GM21619 (cell line): ENCODE results near the gene EIF4E1B.

Source experiments
- ATAC-seq: cut with Tn5 transposase; IDR thresholded peaks from one replicate; pipeline ENCODE4 v1.9.1; 2021; ENCODE audit not compliant: unreplicated experiment

EIF4E1B gene

GRCh38 chr5:176625966-176626875, 4.3 kb upstream of the EIF4E1B start:
- ATAC-seq = no peak

- ATAC-seq = no peak
Observed at GRCh38 chr5:176626876-176627236, 3.6 kb upstream of the EIF4E1B start.

GRCh38 chr5:176627582-176627981, 2.9 kb upstream of the EIF4E1B start:
- no peak for ATAC-seq

GRCh38 chr5:176628406-176629228, 1.9 kb upstream of the EIF4E1B start:
- no peak for ATAC-seq

GRCh38 chr5:176629317-176629852, 1.1 kb upstream of the EIF4E1B start:
- no peak for ATAC-seq

- no peak for ATAC-seq
Observed at GRCh38 chr5:176630681-176631222, 277 bp downstream of the EIF4E1B start.

GRCh38 chr5:176631383-176632200, 1.1 kb downstream of the EIF4E1B start:
- ATAC-seq = no peak

GRCh38 chr5:176632745-176633144, 2.3 kb downstream of the EIF4E1B start:
- no peak for ATAC-seq

- ATAC-seq = no peak
Observed at GRCh38 chr5:176633598-176633997, 3.1 kb downstream of the EIF4E1B start.

- ATAC-seq = no peak
Observed at GRCh38 chr5:176636426-176636825, 6.0 kb downstream of the EIF4E1B start.

GRCh38 chr5:176637556-176637955, 7.1 kb downstream of the EIF4E1B start:
- ATAC-seq = no peak

GRCh38 chr5:176638437-176638836, 8.0 kb downstream of the EIF4E1B start:
- ATAC-seq = no peak

GRCh38 chr5:176639208-176639607, 8.7 kb downstream of the EIF4E1B start:
- ATAC-seq = no peak

GRCh38 chr5:176639981-176640380, 9.5 kb downstream of the EIF4E1B start:
- ATAC-seq = no peak

- no peak for ATAC-seq
Observed at GRCh38 chr5:176640616-176641015, 10.1 kb downstream of the EIF4E1B start.

- no peak for ATAC-seq
Observed at GRCh38 chr5:176642675-176643490, 12.4 kb downstream of the EIF4E1B start.

- no peak for ATAC-seq
Observed at GRCh38 chr5:176643491-176644219, 13.2 kb downstream of the EIF4E1B start.

- no peak for ATAC-seq
Observed at GRCh38 chr5:176644294-176644693, 13.8 kb downstream of the EIF4E1B start.
